ENCODE data around the gene DCHS2. TPM values are rescaled to one million over a fixed set of nuclear protein-coding genes. Genes with fewer than 3 reads are reported as not detected.

Gene DCHS2
- polyA plus RNA-seq, 3 donors = not detected

GRCh38 chr4:154516318-154517029 lies 24.9 kb upstream of the DCHS2 start:
- no peaks in the 10 kb centered on the region for H4K20me1 ChIP-seq (ENCODE audit: insufficient read depth, low read length)
- H3K4me1 Mint-ChIP-seq = no peaks in the 10 kb centered on the region
- no peak overlapping the region for H3K4me2 ChIP-seq (replicated peaks; ENCODE audit: extremely low read depth, low read length, poor library complexity, severe bottlenecking)
- no peak overlapping the region for H3K27ac Mint-ChIP-seq
- no peak overlapping the region for H3K4me3 ChIP-seq (replicated peaks in 1 of 3; ENCODE audit: low read depth in 2 of 3, low read length in 3 of 3)
- H3K9me3 Mint-ChIP-seq = peaks cover 0 to 4% (median 2%) of the 10 kb centered on the region in 7 donors
- peaks cover 5 to 20% (median 7%) of the 10 kb centered on the region in 3 donors for H3K27me3 Mint-ChIP-seq (ENCODE audit: low read depth in 3 of 3)
- intact Hi-C loops (cut with micrococcal nuclease) = no loop called here
- H3K4me1 ChIP-seq (ENCODE audit: control insufficient read depth in 1 of 2, insufficient read depth in 2 of 2, low read length in 2 of 2) = no peaks in the 10 kb centered on the region
- peaks cover 2 to 3% of the 10 kb centered on the region in 2 donors for H3K27me3 ChIP-seq (ENCODE audit: control insufficient read depth in 2 of 2, insufficient read depth in 2 of 2, low read length in 2 of 2)
- TF ChIP-seq, protein P1, sequence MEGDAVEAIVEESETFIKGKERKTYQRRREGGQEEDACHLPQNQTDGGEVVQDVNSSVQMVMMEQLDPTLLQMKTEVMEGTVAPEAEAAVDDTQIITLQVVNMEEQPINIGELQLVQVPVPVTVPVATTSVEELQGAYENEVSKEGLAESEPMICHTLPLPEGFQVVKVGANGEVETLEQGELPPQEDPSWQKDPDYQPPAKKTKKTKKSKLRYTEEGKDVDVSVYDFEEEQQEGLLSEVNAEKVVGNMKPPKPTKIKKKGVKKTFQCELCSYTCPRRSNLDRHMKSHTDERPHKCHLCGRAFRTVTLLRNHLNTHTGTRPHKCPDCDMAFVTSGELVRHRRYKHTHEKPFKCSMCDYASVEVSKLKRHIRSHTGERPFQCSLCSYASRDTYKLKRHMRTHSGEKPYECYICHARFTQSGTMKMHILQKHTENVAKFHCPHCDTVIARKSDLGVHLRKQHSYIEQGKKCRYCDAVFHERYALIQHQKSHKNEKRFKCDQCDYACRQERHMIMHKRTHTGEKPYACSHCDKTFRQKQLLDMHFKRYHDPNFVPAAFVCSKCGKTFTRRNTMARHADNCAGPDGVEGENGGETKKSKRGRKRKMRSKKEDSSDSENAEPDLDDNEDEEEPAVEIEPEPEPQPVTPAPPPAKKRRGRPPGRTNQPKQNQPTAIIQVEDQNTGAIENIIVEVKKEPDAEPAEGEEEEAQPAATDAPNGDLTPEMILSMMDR (IDR thresholded peaks at IDR 0.05) = no peak
- no peak overlapping the region for H3K9ac ChIP-seq (ENCODE audit: insufficient read depth, low read length, poor library complexity, severe bottlenecking)
- WGBS (ENCODE audit: insufficient coverage) = no CpG with 5 or more reads among the region's 1 CpG
- no peaks in the 10 kb centered on the region for H3K79me2 ChIP-seq (ENCODE audit: insufficient read depth, low read length)
- no peaks in the 10 kb centered on the region for H3K36me3 ChIP-seq (replicated peaks in 1 of 2; ENCODE audit: control insufficient read depth in 1 of 2, insufficient read depth in 2 of 2, low read length in 2 of 2)
- no peaks in the 10 kb centered on the region for H3K36me3 Mint-ChIP-seq
- no peak overlapping the region for H2AFZ ChIP-seq (ENCODE audit: insufficient read depth, low read depth, low read length, poor library complexity, severe bottlenecking)
- DNase-seq = no peak
- no peaks in the 10 kb centered on the region for H3K9me3 ChIP-seq (replicated peaks in 1 of 2; ENCODE audit: control insufficient read depth in 1 of 2, insufficient read depth in 1 of 2, low read length in 2 of 2)
- H3K27ac ChIP-seq (ENCODE audit: low read depth in 1 of 2, low read length in 2 of 2) = no peak overlapping the region
- no peak overlapping the region for H3K4me3 Mint-ChIP-seq

DNA sequence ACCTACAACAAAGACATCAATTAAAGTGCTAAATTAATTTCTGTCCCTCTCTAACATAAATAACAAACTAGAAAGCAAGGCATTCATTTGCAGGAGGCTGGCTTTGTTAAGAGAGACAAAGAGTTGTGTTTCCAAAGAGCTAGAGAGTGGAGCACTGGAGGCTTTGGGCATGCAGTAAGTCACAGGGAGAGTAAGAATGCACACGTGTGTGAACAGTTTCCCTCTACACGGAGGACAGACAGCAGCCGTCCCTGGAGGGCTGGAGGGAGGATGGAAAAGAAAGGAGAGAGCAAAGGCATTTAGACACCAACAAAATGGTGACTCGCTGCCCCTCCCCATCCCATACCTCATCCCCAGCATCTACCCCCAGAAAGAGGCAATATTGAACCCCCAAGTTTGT lies 20.4 kb upstream of the DCHS2 start:
- Histone ChIP-seq H3K9me3 (replicated peaks in 1 of 2; ENCODE audit: control insufficient read depth in 1 of 2, insufficient read depth in 1 of 2, low read length in 2 of 2) (no peaks in the 10 kb centered on the region), H2AFZ (ENCODE audit: insufficient read depth, low read depth, low read length, poor library complexity, severe bottlenecking) (no peak overlapping the region), H3K27ac (ENCODE audit: low read depth in 1 of 2, low read length in 2 of 2) (no peak overlapping the region), H3K36me3 (replicated peaks in 1 of 2; ENCODE audit: control insufficient read depth in 1 of 2, insufficient read depth in 2 of 2, low read length in 2 of 2) (no peaks in the 10 kb centered on the region), H3K79me2 (ENCODE audit: insufficient read depth, low read length) (no peaks in the 10 kb centered on the region), H3K27me3 (ENCODE audit: control insufficient read depth in 2 of 2, insufficient read depth in 2 of 2, low read length in 2 of 2) (peaks cover 2 to 3% of the 10 kb centered on the region in 2 donors), H3K9ac (ENCODE audit: insufficient read depth, low read length, poor library complexity, severe bottlenecking) (no peak overlapping the region), H3K4me1 (ENCODE audit: control insufficient read depth in 1 of 2, insufficient read depth in 2 of 2, low read length in 2 of 2) (no peaks in the 10 kb centered on the region), H3K4me2 (replicated peaks; ENCODE audit: extremely low read depth, low read length, poor library complexity, severe bottlenecking) (no peak overlapping the region), H4K20me1 (ENCODE audit: insufficient read depth, low read length) (no peaks in the 10 kb centered on the region), H3K4me3 (replicated peaks in 1 of 3; ENCODE audit: low read depth in 2 of 3, low read length in 3 of 3) (no peak overlapping the region)
- Mint-ChIP-seq H3K9me3 (peaks cover 0 to 5% (median 2%) of the 10 kb centered on the region in 7 donors), H3K4me3 (no peak overlapping the region), H3K4me1 (no peaks in the 10 kb centered on the region), H3K27ac (no peak overlapping the region), H3K27me3 (ENCODE audit: low read depth in 3 of 3) (peaks cover 2 to 7% (median 2%) of the 10 kb centered on the region in 3 donors), H3K36me3 (no peaks in the 10 kb centered on the region)
- no peak for DNase-seq
- TF ChIP-seq, protein P1 (IDR thresholded peaks at IDR 0.05) = no peak
- WGBS (ENCODE audit: insufficient coverage) = no CpG with 5 or more reads among the region's 4 CpGs
- intact Hi-C loops (cut with micrococcal nuclease) = no loop called here

Measured in CD14-positive monocyte (primary cell).